Measurements from ENCODE around the gene INPP5F. TPM values are rescaled to one million over a fixed set of nuclear protein-coding genes. Genes with fewer than 3 reads are reported as not detected.
"Not testable (repeated sequence)": the region's sequence is repeated elsewhere in the genome, so short reads cannot be mapped to it uniquely, and the experiment has no call there.

The INPP5F gene
- total RNA-seq, 2 experiments from 2014 or later, result 22.7 to 23.1 TPM

- POLR2A ChIA-PET, result no interaction called here
- CTCF ChIA-PET, result no interaction called here
These were observed 105.0 kb downstream of the INPP5F start for GRCh38 chr10:119830851-119831250.

GRCh38 chr10:119831656-119832055 lies 105.8 kb downstream of the INPP5F start:
- CTCF ChIA-PET, result no interaction called here
- POLR2A ChIA-PET, result no interaction called here

GRCh38 chr10:119832951-119833350 lies 107.1 kb downstream of the INPP5F start:
- POLR2A ChIA-PET, result no interaction called here
- CTCF ChIA-PET, result no interaction called here

GRCh38 chr10:119834188-119834587 lies 108.3 kb downstream of the INPP5F start:
- POLR2A ChIA-PET, result no interaction called here
- CTCF ChIA-PET, result interaction anchor here (0.6 kb wide), 1 partner anchor 28 kb away, joined by 3 read pairs; no protein-coding TSS in a partner anchor

- POLR2A ChIA-PET, result no interaction called here
- CTCF ChIA-PET, result no interaction called here
These were observed 119.8 kb downstream of the INPP5F start for GRCh38 chr10:119845656-119846055.

GRCh38 chr10:119849031-119849789 lies 123.4 kb downstream of the INPP5F start:
- CTCF ChIA-PET, result no interaction called here
- POLR2A ChIA-PET, result no interaction called here

GRCh38 chr10:119849944-119850343 lies 124.1 kb downstream of the INPP5F start:
- POLR2A ChIA-PET, result no interaction called here

GRCh38 chr10:119852277-119852676 lies 126.4 kb downstream of the INPP5F start:
- POLR2A ChIA-PET, result no interaction called here

More at GRCh38 chr10:119849944-119850343, 124.1 kb downstream of the INPP5F start:
- CTCF ChIA-PET, result no interaction called here

GRCh38 chr10:119852822-119853221 lies 127.0 kb downstream of the INPP5F start:
- CTCF ChIA-PET, result no interaction called here
- POLR2A ChIA-PET, result no interaction called here

More at GRCh38 chr10:119852277-119852676, 126.4 kb downstream of the INPP5F start:
- CTCF ChIA-PET, result interaction anchor here (0.7 kb wide), 1 partner anchor 126 kb away, joined by 5 read pairs; the partner anchor contains the start of gene INPP5F

GRCh38 chr10:119853574-119853973 lies 127.7 kb downstream of the INPP5F start:
- ChIA-PET POLR2A (no interaction called here), CTCF (no interaction called here)

- CTCF ChIA-PET, result no interaction called here
These were observed 132.2 kb downstream of the INPP5F start for GRCh38 chr10:119858063-119858462.

GRCh38 chr10:119859420-119860258 lies 133.8 kb downstream of the INPP5F start:
- CTCF ChIA-PET, result interaction anchor here (0.6 to 1.5 kb wide), 11 partner anchors 10 to 275 kb away, joined by 3 to 5 read pairs (median 4); partner anchors contain the start of genes MCMBP and SEC23IP
- POLR2A ChIA-PET, result no interaction called here

More at GRCh38 chr10:119858063-119858462, 132.2 kb downstream of the INPP5F start:
- POLR2A ChIA-PET, result no interaction called here

GRCh38 chr10:119860866-119861607 lies 135.2 kb downstream of the INPP5F start:
- ChIA-PET CTCF (interaction anchor here (0.6 to 1.6 kb wide), 2 partner anchors 12 to 160 kb away, joined by 3 to 5 read pairs; partner anchors contain the start of gene MCMBP), POLR2A (no interaction called here)

- CTCF ChIA-PET, result no interaction called here
- POLR2A ChIA-PET, result no interaction called here
These were observed 136.7 kb downstream of the INPP5F start for GRCh38 chr10:119862524-119862923.

GRCh38 chr10:119863951-119864565 lies 138.2 kb downstream of the INPP5F start:
- POLR2A ChIA-PET, result no interaction called here

GRCh38 chr10:119865699-119866240 lies 139.9 kb downstream of the INPP5F start:
- POLR2A ChIA-PET, result interaction anchor here (1.0 kb wide), 1 partner anchor 27 kb away, joined by 3 read pairs; the partner anchor contains the start of gene SEC23IP
- CTCF ChIA-PET, result no interaction called here

More at GRCh38 chr10:119863951-119864565, 138.2 kb downstream of the INPP5F start:
- CTCF ChIA-PET, result interaction anchor here (0.7 kb wide), 1 partner anchor 363 kb away, joined by 4 read pairs; no protein-coding TSS in a partner anchor

- CTCF ChIA-PET, result interaction anchor here (0.7 kb wide), 1 partner anchor 9 kb away, joined by 5 read pairs; no protein-coding TSS in a partner anchor
- POLR2A ChIA-PET, result no interaction called here
These were observed 141.5 kb downstream of the INPP5F start for GRCh38 chr10:119867317-119867716.

GRCh38 chr10:119869398-119869797 lies 143.5 kb downstream of the INPP5F start:
- CTCF ChIA-PET, result interaction anchor here (1.1 kb wide), 1 partner anchor 10 kb away, joined by 3 read pairs; no protein-coding TSS in a partner anchor
- POLR2A ChIA-PET, result not testable (repeated sequence)
